Ovary (tissue), 3 donors: ENCODE measurements around the gene GRHL3.

ENCODE experiments used
- CTCF ChIP-seq, 3 donors: fragments of 450-650 bp in 2 of 3; fragments of 200-600 bp in 1 of 3; IDR thresholded peaks; one replicate each; pipeline versions ENCODE4 v1.5.1 to v1.8.0; 2016 to 2022; ENCODE audit warnings: antibody characterized with exemption in 3 of 3, mild to moderate bottlenecking in 1 of 3
- EP300 ChIP-seq: sonication (generic); formaldehyde crosslinking; IDR thresholded peaks from one replicate; pipeline ENCODE4 v1.6.1; 2017; ENCODE audit warnings: antibody characterized with exemption
- POLR2A ChIP-seq: fragments of 450-650 bp; IDR thresholded peaks from one replicate; pipeline ENCODE4 v1.6.1; 2017; ENCODE audit warnings: antibody characterized with exemption, mild to moderate bottlenecking, moderate library complexity
- donor health status: DM: no; HTN: no; CAD: no.

- no peak for TF ChIP-seq CTCF (IDR thresholded peaks at IDR 0.05)
- no peak for TF ChIP-seq POLR2A
- no peak for TF ChIP-seq EP300
Measured at GRCh38 chr1:24403806-24404205, 84.6 kb downstream of the GRHL3 start.
